Fibroblast of mammary gland (primary cell): ENCODE data around the gene SERPINC1.
"Not testable (repeated sequence)": the region's sequence is repeated elsewhere in the genome, so short reads cannot be mapped to it uniquely, and the experiment has no call there.

Source experiments
- DNase-seq: peaks from one replicate; pipeline ENCODE4 v3.0.0-alpha.2; 2010; ENCODE audit warnings: low read depth
- H3K4me3 ChIP-seq: 2 replicates; pipeline ENCODE4 v1.5.1; 2011; ENCODE audit warnings: low read depth, mild to moderate bottlenecking, low read length, moderate library complexity; ENCODE audit not compliant: control insufficient read depth
- CTCF ChIP-seq: conservative IDR thresholded peaks from 2 replicates; pipeline ENCODE4 v1.5.1; 2011; ENCODE audit warnings: low read depth, low read length, inconsistent platforms; ENCODE audit not compliant: control insufficient read depth, insufficient read depth

The SERPINC1 gene

GRCh38 chr1:173917149-173917548 is at the start of gene SERPINC1:
SERPINC1 (minus strand) TSS chr1:173917327; CDS start chr1:173917259, 68 bp downstream.
- no peak within 1 kb of the TSS for H3K4me3 ChIP-seq
- DNase-seq = no peak
- TF ChIP-seq CTCF = no peak

- not testable (repeated sequence) for H3K4me3 ChIP-seq, DNase-seq
Observed at GRCh38 chr1:173965896-173966295, 48.8 kb upstream of the SERPINC1 start.

- DNase-seq = no peak
- TF ChIP-seq CTCF = no peak
- no peak overlapping the region for H3K4me3 ChIP-seq
Observed at GRCh38 chr1:173963477-173963876, 46.4 kb upstream of the SERPINC1 start.

- peak; percentile 59 for DNase-seq
- no peak overlapping the region for H3K4me3 ChIP-seq
- TF ChIP-seq CTCF = no peak
Observed at GRCh38 chr1:173960625-173961024, 43.5 kb upstream of the SERPINC1 start.

GRCh38 chr1:173954179-173954578 is 37.1 kb upstream of the SERPINC1 start:
- TF ChIP-seq CTCF = no peak
- H3K4me3 ChIP-seq = no peak overlapping the region
- DNase-seq = peak; percentile 36

GRCh38 chr1:173948594-173948993 is 31.5 kb upstream of the SERPINC1 start:
- no peak overlapping the region for H3K4me3 ChIP-seq
- no peak for TF ChIP-seq CTCF
- no peak for DNase-seq

GRCh38 chr1:173946380-173946921 is 29.3 kb upstream of the SERPINC1 start:
- DNase-seq = peak; percentile 8
- no peak for TF ChIP-seq CTCF
- no peak overlapping the region for H3K4me3 ChIP-seq

GRCh38 chr1:173937062-173937461 is 19.9 kb upstream of the SERPINC1 start:
- DNase-seq = no peak
- H3K4me3 ChIP-seq = no peak overlapping the region
- TF ChIP-seq CTCF = no peak
